GM18517 (cell line): Measurements from ENCODE around the gene SKP2.
A peak's percentile ranks its signal among the peaks of the same experiment; 100 is the strongest.
"Not testable (repeated sequence)": the region's sequence is repeated elsewhere in the genome, so short reads cannot be mapped to it uniquely, and the experiment has no call there.

ENCODE experiments used
- ATAC-seq: cut with Tn5 transposase; IDR thresholded peaks from one replicate; pipeline ENCODE4 v1.9.1; 2021; ENCODE audit warnings: mild to moderate bottlenecking, moderate library complexity; ENCODE audit not compliant: unreplicated experiment

Gene SKP2

GRCh38 chr5:36151434-36152323 is at the start of gene SKP2, which contains the start of gene LMBRD2:
Gene SKP2, plus strand, starts transcription at chr5:36152111. Its CDS starts 152 bp downstream, at chr5:36152263.
Gene LMBRD2, minus strand, starts transcription at chr5:36151887. Its CDS starts 8,538 bp downstream, at chr5:36143349.
- ATAC-seq = peak; percentile 99

GRCh38 chr5:36105819-36106218 is 46.1 kb upstream of the SKP2 start:
- ATAC-seq = no peak

- ATAC-seq = no peak
Measured at GRCh38 chr5:36108758-36109460, 43.0 kb upstream of the SKP2 start.

GRCh38 chr5:36111238-36111637 is 40.7 kb upstream of the SKP2 start:
- ATAC-seq = no peak

- no peak for ATAC-seq
Measured at GRCh38 chr5:36125868-36126267, 26.0 kb upstream of the SKP2 start.

GRCh38 chr5:36128795-36129194 is 23.1 kb upstream of the SKP2 start:
- no peak for ATAC-seq

- ATAC-seq = not testable (repeated sequence)
Measured at GRCh38 chr5:36129666-36130065, 22.2 kb upstream of the SKP2 start.

GRCh38 chr5:36133009-36133408 is 18.9 kb upstream of the SKP2 start:
- ATAC-seq = not testable (repeated sequence)

GRCh38 chr5:36135988-36136387 is 15.9 kb upstream of the SKP2 start:
- no peak for ATAC-seq

GRCh38 chr5:36136581-36136980 is 15.3 kb upstream of the SKP2 start:
- ATAC-seq = no peak

GRCh38 chr5:36138900-36139683 is 12.8 kb upstream of the SKP2 start:
- no peak for ATAC-seq

GRCh38 chr5:36145311-36145710 is 6.6 kb upstream of the SKP2 start:
- ATAC-seq = no peak

- ATAC-seq = no peak
Measured at GRCh38 chr5:36146390-36146789, 5.5 kb upstream of the SKP2 start.

- ATAC-seq = no peak
Measured at GRCh38 chr5:36147681-36148080, 4.2 kb upstream of the SKP2 start.

- ATAC-seq = no peak
Measured at GRCh38 chr5:36150676-36151433, 1.1 kb upstream of the SKP2 start.

- ATAC-seq = no peak
Measured at GRCh38 chr5:36152324-36153297, 700 bp downstream of the SKP2 start.

- no peak for ATAC-seq
Measured at GRCh38 chr5:36153298-36153677, 1.4 kb downstream of the SKP2 start.

GRCh38 chr5:36153726-36154125 is 1.8 kb downstream of the SKP2 start:
- no peak for ATAC-seq

GRCh38 chr5:36155291-36155690 is 3.4 kb downstream of the SKP2 start:
- ATAC-seq = no peak
